Measurements from ENCODE around the gene GPS1.

- TF ChIP-seq, protein P1, sequence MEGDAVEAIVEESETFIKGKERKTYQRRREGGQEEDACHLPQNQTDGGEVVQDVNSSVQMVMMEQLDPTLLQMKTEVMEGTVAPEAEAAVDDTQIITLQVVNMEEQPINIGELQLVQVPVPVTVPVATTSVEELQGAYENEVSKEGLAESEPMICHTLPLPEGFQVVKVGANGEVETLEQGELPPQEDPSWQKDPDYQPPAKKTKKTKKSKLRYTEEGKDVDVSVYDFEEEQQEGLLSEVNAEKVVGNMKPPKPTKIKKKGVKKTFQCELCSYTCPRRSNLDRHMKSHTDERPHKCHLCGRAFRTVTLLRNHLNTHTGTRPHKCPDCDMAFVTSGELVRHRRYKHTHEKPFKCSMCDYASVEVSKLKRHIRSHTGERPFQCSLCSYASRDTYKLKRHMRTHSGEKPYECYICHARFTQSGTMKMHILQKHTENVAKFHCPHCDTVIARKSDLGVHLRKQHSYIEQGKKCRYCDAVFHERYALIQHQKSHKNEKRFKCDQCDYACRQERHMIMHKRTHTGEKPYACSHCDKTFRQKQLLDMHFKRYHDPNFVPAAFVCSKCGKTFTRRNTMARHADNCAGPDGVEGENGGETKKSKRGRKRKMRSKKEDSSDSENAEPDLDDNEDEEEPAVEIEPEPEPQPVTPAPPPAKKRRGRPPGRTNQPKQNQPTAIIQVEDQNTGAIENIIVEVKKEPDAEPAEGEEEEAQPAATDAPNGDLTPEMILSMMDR (conservative IDR thresholded peaks at IDR 0.05; ENCODE audit: low read length), result no peak
- no peak for TF ChIP-seq EZH2phosphoT487 (IDR thresholded peaks at IDR 0.05; ENCODE audit: borderline replicate concordance)
Measured at GRCh38 chr17:82060614-82061013, 8.9 kb downstream of the GPS1 start.
